Suprapubic skin (tissue), 4 donors: Measurements from ENCODE around the gene ACSL1. TPM values are rescaled to one million over a fixed set of nuclear protein-coding genes. Genes with fewer than 3 reads are reported as not detected.

Experiments
- DNase-seq, 2 donors: peaks; one replicate each; pipeline ENCODE4 v3.0.0-alpha.2; 2019; ENCODE audit warnings: low spot score in 2 of 2
- H3K27ac ChIP-seq: fragments of 200-600 bp; sonication (generic); one replicate; pipeline ENCODE4 v1.5.1; 2019
- H3K27me3 ChIP-seq: fragments of 200-600 bp; sonication (generic); one replicate; pipeline ENCODE4 v1.5.1; 2019
- H3K36me3 ChIP-seq: fragments of 200-600 bp; sonication (generic); one replicate; pipeline ENCODE4 v1.5.1; 2019
- H3K4me1 ChIP-seq: fragments of 200-600 bp; sonication (generic); one replicate; pipeline ENCODE4 v1.5.1; 2019
- H3K4me3 ChIP-seq: fragments of 200-600 bp; sonication (generic); one replicate; pipeline ENCODE4 v1.5.1; 2019; ENCODE audit warnings: mild to moderate bottlenecking
- H3K9me3 ChIP-seq: fragments of 200-600 bp; sonication (generic); one replicate; pipeline ENCODE4 v1.5.1; 2019
- EP300 ChIP-seq: sonication (generic); formaldehyde crosslinking; IDR thresholded peaks from one replicate; pipeline ENCODE4 v1.6.1; 2017; ENCODE audit warnings: antibody characterized with exemption
- POLR2A ChIP-seq, 2 donors: fragments of 450-650 bp; IDR thresholded peaks; one replicate each; pipeline ENCODE4 v1.6.1; 2017; ENCODE audit warnings: antibody characterized with exemption in 2 of 2, mild to moderate bottlenecking in 2 of 2, moderate library complexity in 2 of 2
- POLR2AphosphoS5 ChIP-seq, 3 donors: sonication (generic); formaldehyde crosslinking; IDR thresholded peaks; one replicate each; pipeline ENCODE4 v1.6.1; 2017; ENCODE audit warnings: antibody characterized with exemption in 3 of 3
- WGBS: methylation state at CpG from one replicate; pipeline ENCODE4 v1.1.5; 2018; 5-methylcytosine and 5-hydroxymethylcytosine counted together
- total RNA-seq, 4 donors: library from RNA; depleted of rRNA; stranded (reverse); fragments of >200 nt; gene quantifications; one replicate each; pipeline ENCODE4 v1.1.0, GENCODE V29; 2016
- TF ChIP-seq, protein P1 (sequence below), 2 donors: fragments of 200-600 bp in 1 of 2; fragments of 450-650 bp in 1 of 2; sonication (generic) in 1 of 2; IDR thresholded peaks; one replicate each; pipeline ENCODE4 v1.5.1; 2016 to 2019; ENCODE audit warnings: antibody characterized with exemption in 2 of 2, mild to moderate bottlenecking in 1 of 2, moderate library complexity in 1 of 2

Gene ACSL1
- total RNA-seq, 4 donors from 2014 or later = 236 to 420 (median 277) TPM

GRCh38 chr4:184769141-184769765, 56.5 kb downstream of the ACSL1 start:
- TF ChIP-seq EP300 (no peak), POLR2A (IDR thresholded peaks at IDR 0.05) (no peak), POLR2AphosphoS5 (IDR thresholded peaks at IDR 0.05) (no peak)
- TF ChIP-seq, protein P1, sequence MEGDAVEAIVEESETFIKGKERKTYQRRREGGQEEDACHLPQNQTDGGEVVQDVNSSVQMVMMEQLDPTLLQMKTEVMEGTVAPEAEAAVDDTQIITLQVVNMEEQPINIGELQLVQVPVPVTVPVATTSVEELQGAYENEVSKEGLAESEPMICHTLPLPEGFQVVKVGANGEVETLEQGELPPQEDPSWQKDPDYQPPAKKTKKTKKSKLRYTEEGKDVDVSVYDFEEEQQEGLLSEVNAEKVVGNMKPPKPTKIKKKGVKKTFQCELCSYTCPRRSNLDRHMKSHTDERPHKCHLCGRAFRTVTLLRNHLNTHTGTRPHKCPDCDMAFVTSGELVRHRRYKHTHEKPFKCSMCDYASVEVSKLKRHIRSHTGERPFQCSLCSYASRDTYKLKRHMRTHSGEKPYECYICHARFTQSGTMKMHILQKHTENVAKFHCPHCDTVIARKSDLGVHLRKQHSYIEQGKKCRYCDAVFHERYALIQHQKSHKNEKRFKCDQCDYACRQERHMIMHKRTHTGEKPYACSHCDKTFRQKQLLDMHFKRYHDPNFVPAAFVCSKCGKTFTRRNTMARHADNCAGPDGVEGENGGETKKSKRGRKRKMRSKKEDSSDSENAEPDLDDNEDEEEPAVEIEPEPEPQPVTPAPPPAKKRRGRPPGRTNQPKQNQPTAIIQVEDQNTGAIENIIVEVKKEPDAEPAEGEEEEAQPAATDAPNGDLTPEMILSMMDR (IDR thresholded peaks at IDR 0.05) = no peak
- H3K4me3 ChIP-seq = no peak overlapping the region
- no peaks in the 10 kb centered on the region for H3K4me1 ChIP-seq
- no peaks in the 10 kb centered on the region for H3K27me3 ChIP-seq
- H3K27ac ChIP-seq = no peak overlapping the region
- WGBS = 88% methylated on average over 7 of the region's 7 CpGs
- H3K9me3 ChIP-seq = no peaks in the 10 kb centered on the region
- peaks cover 91% of the 10 kb centered on the region for H3K36me3 ChIP-seq
- DNase-seq = no peak

DNA sequence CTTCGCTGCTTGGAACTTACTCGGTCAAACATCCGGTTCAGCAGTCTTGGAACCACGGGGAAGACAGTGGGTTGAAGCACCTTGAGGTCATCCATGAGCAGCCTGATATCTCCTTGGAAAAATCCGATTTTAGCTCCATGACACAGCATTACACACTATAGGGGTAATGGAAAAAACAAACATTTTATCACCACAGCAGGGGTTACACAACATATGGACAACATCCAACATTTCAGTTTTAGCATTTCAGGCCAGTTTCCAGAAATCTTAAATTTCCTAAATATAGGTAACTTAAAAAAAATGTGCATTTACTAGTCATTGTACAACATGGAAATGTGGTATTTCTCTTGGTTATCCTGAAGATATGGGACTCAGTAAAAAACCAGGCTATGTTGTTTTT, 57.5 kb downstream of the ACSL1 start:
- Histone ChIP-seq H3K36me3 (peaks cover 96% of the 10 kb centered on the region), H3K4me1 (no peaks in the 10 kb centered on the region), H3K27ac (no peak overlapping the region), H3K27me3 (no peaks in the 10 kb centered on the region), H3K9me3 (no peaks in the 10 kb centered on the region), H3K4me3 (no peak overlapping the region)
- no peak for TF ChIP-seq EP300
- no peak for TF ChIP-seq POLR2AphosphoS5 (IDR thresholded peaks at IDR 0.05)
- TF ChIP-seq POLR2A (IDR thresholded peaks at IDR 0.05) = no peak
- TF ChIP-seq, protein P1 (IDR thresholded peaks at IDR 0.05) = no peak
- DNase-seq = no peak
- 89% methylated on average over 5 of the region's 5 CpGs for WGBS

- no peak for TF ChIP-seq POLR2AphosphoS5 (IDR thresholded peaks at IDR 0.05)
- TF ChIP-seq POLR2A (IDR thresholded peaks at IDR 0.05) = no peak
- WGBS = 96% methylated on average over 9 of the region's 9 CpGs
- Histone ChIP-seq H3K4me1 (peaks cover 6% of the 10 kb centered on the region), H3K27ac (no peak overlapping the region), H3K9me3 (no peaks in the 10 kb centered on the region), H3K4me3 (no peak overlapping the region), H3K36me3 (peaks cover 94% of the 10 kb centered on the region), H3K27me3 (no peaks in the 10 kb centered on the region)
- DNase-seq = no peak
Measured at GRCh38 chr4:184766446-184766845, 59.3 kb downstream of the ACSL1 start.

DNA sequence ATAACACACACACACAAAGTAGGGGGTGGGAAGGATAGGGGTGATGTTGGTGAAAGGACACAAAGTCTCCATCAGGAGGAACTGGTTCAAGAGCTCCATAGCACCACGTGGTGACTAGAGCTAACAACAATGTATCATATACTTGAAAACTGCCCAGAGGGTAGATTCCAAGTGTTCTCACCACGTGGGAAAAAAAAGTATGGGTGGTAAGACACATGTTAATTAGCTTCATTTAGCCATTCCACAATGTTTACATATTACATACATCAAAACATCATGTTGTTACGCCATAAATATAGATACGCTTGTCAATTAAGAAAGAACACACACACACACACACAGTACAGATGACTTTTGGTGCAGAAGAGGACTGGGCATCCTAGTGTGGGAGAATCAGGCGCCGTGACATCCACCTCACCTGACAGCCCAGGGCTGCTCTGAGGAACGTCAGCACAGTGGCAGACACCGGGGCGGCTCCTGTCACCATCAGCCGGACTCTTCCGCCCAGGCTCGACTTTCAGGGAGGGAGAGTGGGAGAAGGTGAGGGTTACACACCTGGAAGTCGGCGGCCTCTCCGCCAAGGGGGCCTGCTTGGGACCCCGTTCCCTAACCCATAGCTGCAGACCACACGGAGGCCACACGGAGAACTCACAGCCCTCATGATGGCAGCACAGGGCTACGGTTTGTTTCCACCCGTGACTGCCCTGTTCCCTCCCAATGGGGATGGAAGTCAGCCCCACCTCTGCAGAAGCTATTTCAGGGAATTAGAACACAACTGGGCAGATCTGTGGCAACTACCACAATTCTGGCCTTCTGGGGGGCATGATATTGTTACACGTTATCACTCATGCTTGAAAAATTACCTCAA, 60.1 kb downstream of the ACSL1 start:
- TF ChIP-seq, protein P1 (IDR thresholded peaks at IDR 0.05) = no peak
- TF ChIP-seq EP300 (no peak), POLR2AphosphoS5 (IDR thresholded peaks at IDR 0.05) (no peak), POLR2A (IDR thresholded peaks at IDR 0.05) (no peak)
- H3K27ac ChIP-seq = no peak overlapping the region
- DNase-seq = no peak
- H3K4me1 ChIP-seq = peaks cover 6% of the 10 kb centered on the region
- no peaks in the 10 kb centered on the region for H3K9me3 ChIP-seq
- no peak overlapping the region for H3K4me3 ChIP-seq
- peaks cover 92% of the 10 kb centered on the region for H3K36me3 ChIP-seq
- WGBS = 80% methylated on average over 11 of the region's 21 CpGs
- no peaks in the 10 kb centered on the region for H3K27me3 ChIP-seq

GRCh38 chr4:184764601-184765000, 61.2 kb downstream of the ACSL1 start:
- H3K27me3 ChIP-seq = no peaks in the 10 kb centered on the region
- H3K27ac ChIP-seq = no peak overlapping the region
- no peak for TF ChIP-seq POLR2AphosphoS5 (IDR thresholded peaks at IDR 0.05)
- TF ChIP-seq EP300 = no peak
- TF ChIP-seq, protein P1 (IDR thresholded peaks at IDR 0.05) = no peak
- TF ChIP-seq POLR2A (IDR thresholded peaks at IDR 0.05) = no peak
- H3K9me3 ChIP-seq = no peaks in the 10 kb centered on the region
- 100% methylated on average over 4 of the region's 4 CpGs for WGBS
- DNase-seq = no peak
- peaks cover 93% of the 10 kb centered on the region for H3K36me3 ChIP-seq
- H3K4me1 ChIP-seq = peaks cover 6% of the 10 kb centered on the region
- H3K4me3 ChIP-seq = no peak overlapping the region
